HG02981 (cell line): ENCODE data around the gene MMP11.
A peak's percentile ranks its signal among the peaks of the same experiment; 100 is the strongest.

Source experiments
- ATAC-seq: cut with Tn5 transposase; IDR thresholded peaks from one replicate; pipeline ENCODE4 v1.9.1; 2021; ENCODE audit warnings: mild to moderate bottlenecking, moderate library complexity; ENCODE audit not compliant: unreplicated experiment

The MMP11 gene

GRCh38 chr22:23800297-23801237 lies 27.9 kb downstream of the MMP11 start:
- ATAC-seq, result peak; percentile 63

- no peak for ATAC-seq
Observed at GRCh38 chr22:23801238-23801821, 28.7 kb downstream of the MMP11 start.

GRCh38 chr22:23801886-23802377 lies 29.3 kb downstream of the MMP11 start:
- ATAC-seq, result no peak

GRCh38 chr22:23803001-23803819 lies 30.6 kb downstream of the MMP11 start:
- ATAC-seq, result no peak

- ATAC-seq, result no peak
Observed at GRCh38 chr22:23804781-23805291, 32.2 kb downstream of the MMP11 start.

GRCh38 chr22:23806837-23807236 lies 34.2 kb downstream of the MMP11 start:
- no peak for ATAC-seq

- no peak for ATAC-seq
Observed at GRCh38 chr22:23812378-23812777, 39.7 kb downstream of the MMP11 start.

- no peak for ATAC-seq
Observed at GRCh38 chr22:23815541-23816155, 43.0 kb downstream of the MMP11 start.

GRCh38 chr22:23816156-23816976 lies 43.7 kb downstream of the MMP11 start:
- ATAC-seq, result no peak

- ATAC-seq, result no peak
Observed at GRCh38 chr22:23817146-23817545, 44.5 kb downstream of the MMP11 start.

GRCh38 chr22:23818541-23818940 lies 45.9 kb downstream of the MMP11 start:
- ATAC-seq, result no peak

- ATAC-seq, result no peak
Observed at GRCh38 chr22:23820748-23821211, 48.1 kb downstream of the MMP11 start.

GRCh38 chr22:23822101-23822671 lies 49.5 kb downstream of the MMP11 start:
- no peak for ATAC-seq

GRCh38 chr22:23823331-23823791 lies 50.7 kb downstream of the MMP11 start:
- ATAC-seq, result no peak

- no peak for ATAC-seq
Observed at GRCh38 chr22:23824476-23825245, 52.0 kb downstream of the MMP11 start.

GRCh38 chr22:23825246-23825905 lies 52.7 kb downstream of the MMP11 start:
- no peak for ATAC-seq

- no peak for ATAC-seq
Observed at GRCh38 chr22:23826510-23827350, 54.1 kb downstream of the MMP11 start.
